Measurements from ENCODE around the gene ZNF205.

DNA sequence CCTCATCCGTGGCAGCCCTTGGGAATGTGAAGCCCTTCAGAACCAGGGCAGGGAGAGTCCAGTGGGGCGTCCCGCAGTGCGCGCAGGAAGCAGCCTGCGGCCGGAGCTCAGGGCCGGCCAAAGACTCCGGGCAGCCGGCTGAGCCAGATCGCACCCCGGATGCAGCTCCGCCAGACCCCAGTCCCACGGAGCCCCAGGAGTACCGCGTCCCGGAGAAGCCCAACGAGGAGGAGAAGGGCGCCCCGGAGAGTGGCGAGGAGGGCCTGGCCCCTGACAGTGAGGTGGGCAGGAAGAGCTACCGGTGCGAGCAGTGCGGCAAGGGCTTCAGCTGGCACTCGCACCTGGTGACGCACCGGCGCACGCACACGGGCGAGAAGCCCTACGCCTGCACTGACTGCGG is 6.9 kb downstream of the ZNF205 start:
- TF ChIP-seq SP1 (IDR thresholded peaks at IDR 0.05; ENCODE audit: low read depth): no peak
- no peak for TF ChIP-seq EZH2phosphoT487 (IDR thresholded peaks at IDR 0.05; ENCODE audit: borderline replicate concordance)
- TF ChIP-seq CBX3 (IDR thresholded peaks at IDR 0.05; ENCODE audit: low read depth): no peak
- TF ChIP-seq POLR2A (IDR thresholded peaks at IDR 0.05; ENCODE audit: borderline replicate concordance, extremely low read depth, insufficient read depth, insufficient read length): no peak
- TF ChIP-seq JUND (IDR thresholded peaks at IDR 0.05): no peak
- TF ChIP-seq SIN3A (IDR thresholded peaks at IDR 0.05; ENCODE audit: low read depth): no peak
- no peak for TF ChIP-seq CTCF (IDR thresholded peaks at IDR 0.05 in 2 of 3, conservative IDR thresholded peaks at IDR 0.05 in 1 of 3; ENCODE audit: borderline replicate concordance in 1 of 3, insufficient read depth in 1 of 3, low read depth in 2 of 3, low read length in 2 of 3)
- no peak for TF ChIP-seq MAX (IDR thresholded peaks at IDR 0.05)
- TF ChIP-seq FOSL1 (IDR thresholded peaks at IDR 0.05; ENCODE audit: low read depth): no peak
